CD4-positive, alpha-beta T cell treated with Interleukin-4 for 1 hour (primary cell): ENCODE results near the gene MBP.
"Not testable (repeated sequence)": the region's sequence is repeated elsewhere in the genome, so short reads cannot be mapped to it uniquely, and the experiment has no call there.

ENCODE experiments used
- DNase-seq, 2 donors: peaks; one replicate each; pipeline ENCODE4 v3.0.0-alpha.2; 2020 to 2022

Gene MBP

DNA sequence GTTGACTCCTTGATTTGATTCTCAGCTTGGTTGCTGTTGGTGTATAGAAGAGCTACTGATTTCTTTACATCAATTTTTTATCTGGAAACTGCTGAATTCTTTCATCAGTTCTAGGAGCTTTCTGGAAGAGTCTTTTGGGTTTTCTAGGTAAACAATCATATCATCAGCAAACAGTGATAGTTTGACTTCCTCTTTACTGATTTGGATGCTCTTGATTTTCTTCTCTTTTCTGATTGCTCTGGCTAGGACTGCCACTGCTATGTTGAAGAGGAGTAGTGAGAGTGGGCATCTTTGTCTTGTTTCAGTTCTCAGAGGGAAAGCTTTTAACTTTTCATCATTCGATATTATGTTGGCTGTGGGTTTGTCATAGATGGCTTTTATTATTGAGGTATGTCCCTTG is 169.7 kb downstream of the MBP start:
- DNase-seq: no peak

DNA sequence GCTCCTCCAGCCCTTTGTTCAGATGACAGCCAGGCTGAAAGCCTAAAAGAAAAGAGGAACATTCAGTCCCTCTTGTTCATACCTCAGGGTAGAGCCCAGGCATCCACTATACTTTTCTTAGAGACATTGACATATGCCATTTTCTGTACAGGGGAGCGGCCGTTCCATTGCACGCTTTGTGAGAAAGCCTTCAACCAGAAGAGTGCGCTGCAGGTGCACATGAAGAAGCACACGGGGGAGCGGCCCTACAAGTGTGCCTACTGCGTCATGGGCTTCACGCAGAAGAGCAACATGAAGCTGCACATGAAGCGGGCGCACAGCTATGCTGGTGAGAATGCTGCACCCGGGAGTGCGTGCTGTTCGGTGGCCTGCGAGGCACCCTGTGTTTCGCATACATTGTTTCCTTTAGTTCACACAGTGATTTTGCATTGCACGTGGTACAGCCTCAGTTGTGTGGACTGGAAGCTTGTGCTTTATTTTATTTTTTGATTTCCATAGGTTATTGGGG is 172.0 kb downstream of the MBP start:
- no peak for DNase-seq

DNA sequence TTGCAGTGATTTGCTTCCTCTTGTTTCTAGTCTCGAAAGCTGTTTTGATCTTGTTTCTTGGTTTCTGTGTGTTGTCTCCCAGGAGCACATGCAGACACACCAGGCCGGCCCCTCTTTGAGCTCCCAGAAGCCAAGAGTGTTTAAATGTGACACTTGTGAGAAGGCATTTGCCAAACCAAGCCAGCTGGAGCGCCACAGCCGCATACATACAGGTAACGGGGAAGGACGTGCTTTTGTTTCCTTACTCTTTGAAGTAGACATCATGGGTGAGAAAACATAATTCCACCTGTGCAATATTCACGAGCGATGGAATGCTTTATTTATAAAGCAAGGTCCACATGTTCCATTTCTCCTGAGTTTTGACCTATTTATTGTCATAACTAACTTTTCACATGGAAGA is 173.0 kb downstream of the MBP start:
- DNase-seq: no peak

DNA sequence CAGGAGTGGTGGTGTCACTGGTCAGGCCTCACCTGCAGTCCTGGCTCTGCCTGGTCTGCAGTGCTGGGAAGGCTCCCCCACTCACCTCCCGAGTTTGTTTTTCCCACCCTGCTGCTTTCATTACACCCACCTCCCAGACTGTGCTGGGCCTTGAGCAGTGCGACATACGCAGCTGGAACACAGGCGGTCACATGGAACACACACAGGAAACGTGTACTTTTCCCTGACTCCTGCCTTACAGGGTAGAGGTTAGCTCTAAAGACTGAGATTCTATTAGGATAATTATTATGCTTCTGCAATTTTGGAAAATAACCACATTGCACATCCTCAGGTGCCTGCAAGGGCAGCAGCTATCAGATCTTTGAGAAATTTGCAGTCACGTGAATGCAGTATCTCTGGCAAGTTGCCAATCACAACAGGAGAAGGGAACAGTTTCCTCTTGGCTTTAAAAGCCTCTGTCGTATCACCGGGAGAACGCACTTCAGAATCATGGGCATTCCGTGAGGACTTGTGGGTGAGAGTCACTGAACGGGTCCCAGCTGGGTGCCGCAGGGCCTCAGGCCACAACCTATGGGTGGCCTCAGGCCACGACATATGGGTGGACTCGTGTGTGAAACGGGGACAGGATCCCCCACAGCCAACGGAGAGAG is 173.8 kb downstream of the MBP start:
- DNase-seq: no peak

DNA sequence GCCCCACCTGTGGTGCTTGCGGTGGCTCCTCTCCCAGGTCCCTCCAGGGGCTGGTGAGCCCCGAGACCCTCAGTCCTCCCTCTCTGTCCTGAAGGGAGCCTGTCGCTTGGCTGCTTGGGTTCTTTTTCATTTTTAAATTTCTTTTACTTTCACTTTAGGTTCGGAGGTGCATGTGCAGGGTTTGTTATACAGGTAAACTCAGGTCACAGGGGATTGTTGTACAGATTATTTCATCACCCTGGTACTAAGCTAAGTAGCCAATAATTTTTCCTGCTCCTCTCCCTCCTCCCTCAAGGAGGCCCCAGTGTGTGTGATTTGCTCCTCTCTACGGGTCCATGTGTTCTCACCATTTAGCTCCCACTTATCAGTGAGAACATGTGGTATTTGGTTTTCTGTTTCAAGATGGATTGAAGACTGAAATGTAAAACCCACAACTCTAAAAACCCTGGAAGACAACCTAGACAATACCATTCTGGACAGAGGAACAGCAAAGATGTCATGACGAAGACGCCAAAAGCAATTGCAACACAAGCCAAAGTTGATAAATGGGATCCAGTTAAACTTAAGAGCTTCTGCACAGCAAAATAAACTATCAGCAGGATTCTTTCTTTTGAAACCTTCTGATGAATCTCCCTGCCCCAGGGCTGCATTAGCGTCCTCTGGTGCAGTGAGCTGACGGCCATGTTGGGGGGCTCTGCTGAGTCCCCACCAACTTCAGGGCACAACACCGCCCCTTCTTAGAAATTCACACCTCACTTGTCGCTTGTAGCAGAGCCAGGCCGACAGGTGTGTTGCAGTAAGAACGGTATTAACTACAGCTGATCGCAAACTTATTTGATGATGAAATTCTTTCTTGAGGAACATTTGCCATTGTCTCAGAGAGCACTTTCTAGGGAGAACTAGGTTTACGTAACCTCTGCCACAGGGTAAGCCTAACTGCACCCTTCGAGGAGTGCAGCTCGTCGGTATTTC is 174.9 kb downstream of the MBP start:
- DNase-seq: no peak

DNA sequence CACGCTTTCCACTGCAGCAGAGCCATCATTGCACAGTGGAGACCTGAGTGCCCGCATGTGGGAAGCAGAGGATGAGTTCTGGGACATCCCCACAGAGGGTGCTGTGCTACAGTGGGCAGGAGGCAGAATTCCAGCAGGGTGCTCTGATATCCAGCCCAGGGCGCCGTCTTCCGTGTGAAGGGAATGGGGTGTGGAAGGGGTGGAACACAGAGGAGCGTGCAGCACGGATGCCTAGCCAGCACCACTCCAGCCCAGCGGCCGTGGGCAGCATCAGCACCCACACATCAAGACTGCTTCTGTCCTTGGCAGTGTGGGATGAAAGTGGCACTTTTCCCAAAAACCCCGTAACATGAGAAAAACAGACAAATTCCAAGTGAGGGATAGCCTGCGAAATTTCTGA is 175.9 kb downstream of the MBP start:
- no peak for DNase-seq

DNA sequence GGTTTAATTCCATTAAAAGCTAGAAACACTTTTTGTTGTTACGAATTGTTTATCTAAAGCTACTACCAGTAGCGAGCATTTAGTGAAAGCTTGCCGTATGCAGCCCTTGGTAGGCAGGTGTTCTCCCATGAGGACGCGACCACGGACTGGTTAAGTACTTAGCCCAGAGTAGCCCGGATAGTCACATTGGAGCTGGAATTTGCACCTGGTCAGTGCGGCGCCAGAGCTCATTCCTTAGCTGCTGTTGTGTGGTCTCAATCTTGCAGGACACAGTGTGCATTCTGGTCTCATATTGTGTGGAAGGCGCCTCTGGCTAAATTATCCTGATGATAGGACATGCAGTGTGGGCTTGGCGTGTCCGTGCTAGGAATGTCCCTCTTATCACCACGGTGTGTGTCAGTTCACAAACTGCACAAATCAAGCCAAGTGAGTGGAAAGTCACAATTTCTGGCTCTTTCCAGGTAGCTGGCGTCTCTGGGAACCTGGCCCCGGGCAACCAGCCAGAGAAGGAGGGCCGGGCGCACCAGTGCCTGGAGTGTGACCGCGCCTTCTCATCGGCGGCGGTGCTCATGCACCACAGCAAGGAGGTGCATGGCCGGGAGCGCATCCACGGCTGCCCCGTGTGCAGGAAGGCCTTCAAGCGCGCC is 176.9 kb downstream of the MBP start:
- DNase-seq: no peak

DNA sequence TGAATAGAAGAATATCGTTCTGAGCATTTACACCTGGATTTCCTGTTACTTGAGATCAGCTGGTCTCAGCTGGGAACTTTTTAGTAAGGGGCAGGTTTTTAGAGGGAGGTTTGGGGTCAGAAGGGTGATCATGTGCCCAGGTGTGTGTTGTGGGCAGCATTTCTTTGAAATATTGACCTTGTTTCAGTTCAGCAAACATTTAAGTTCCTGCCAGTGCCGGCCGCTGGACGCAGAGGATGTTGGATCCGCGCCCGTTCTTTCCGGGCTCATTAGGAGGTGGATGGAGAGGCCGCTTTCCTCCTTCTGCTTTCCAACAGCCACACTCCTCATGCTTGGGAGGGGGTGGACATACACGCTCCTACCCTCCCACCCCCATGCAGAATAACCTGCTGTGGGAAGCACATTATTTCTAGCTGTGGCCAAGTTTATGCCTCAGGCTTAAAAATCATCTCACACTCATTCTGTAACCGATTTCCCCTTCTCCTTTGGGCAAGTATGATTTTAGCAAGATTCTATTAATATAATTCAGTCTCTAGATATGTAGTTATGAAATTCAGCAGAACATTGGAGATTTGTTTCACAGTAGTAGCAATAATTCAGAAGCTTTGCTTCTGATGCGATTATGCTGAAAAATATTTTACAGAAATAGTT is 178.9 kb downstream of the MBP start:
- DNase-seq: no peak

DNA sequence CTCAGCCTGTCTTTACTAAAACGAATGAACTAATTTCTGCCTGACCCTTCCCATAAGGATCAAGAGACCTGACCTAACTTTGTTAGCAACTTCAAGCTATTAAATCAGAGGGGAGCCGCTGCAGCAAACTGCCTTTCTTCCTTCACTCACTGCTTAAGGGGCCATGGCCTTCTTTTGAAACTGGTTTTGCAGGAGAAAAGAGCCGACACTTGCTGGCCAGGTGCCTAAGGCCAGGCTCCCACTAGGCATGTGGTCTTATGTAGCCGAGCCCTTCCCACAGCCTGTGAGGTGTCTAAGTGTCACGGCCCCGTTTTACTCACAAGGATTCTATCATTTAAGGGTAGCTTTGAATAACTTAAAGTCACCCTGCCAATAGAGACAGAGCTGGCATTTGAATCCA is 179.4 kb downstream of the MBP start:
- no peak for DNase-seq

DNA sequence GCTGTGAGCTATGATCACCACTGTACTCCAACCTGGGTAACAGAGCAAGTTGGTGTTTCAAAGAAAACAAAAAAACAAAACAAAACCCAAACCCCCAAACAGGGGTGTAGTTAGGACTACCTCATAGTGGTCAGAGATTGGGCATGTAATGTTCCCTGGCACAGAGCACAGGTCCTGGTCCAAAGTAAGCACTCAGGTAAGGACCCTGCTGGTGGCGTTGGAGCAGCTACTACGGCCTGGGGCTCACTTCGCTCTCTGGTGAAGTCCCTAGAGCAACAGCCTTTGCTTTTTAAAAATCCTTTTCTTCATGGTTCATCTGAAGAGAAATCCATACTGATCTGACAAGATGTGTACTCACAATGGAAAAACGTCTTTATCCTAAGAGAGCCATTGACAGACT is 179.8 kb downstream of the MBP start:
- DNase-seq: no peak

DNA sequence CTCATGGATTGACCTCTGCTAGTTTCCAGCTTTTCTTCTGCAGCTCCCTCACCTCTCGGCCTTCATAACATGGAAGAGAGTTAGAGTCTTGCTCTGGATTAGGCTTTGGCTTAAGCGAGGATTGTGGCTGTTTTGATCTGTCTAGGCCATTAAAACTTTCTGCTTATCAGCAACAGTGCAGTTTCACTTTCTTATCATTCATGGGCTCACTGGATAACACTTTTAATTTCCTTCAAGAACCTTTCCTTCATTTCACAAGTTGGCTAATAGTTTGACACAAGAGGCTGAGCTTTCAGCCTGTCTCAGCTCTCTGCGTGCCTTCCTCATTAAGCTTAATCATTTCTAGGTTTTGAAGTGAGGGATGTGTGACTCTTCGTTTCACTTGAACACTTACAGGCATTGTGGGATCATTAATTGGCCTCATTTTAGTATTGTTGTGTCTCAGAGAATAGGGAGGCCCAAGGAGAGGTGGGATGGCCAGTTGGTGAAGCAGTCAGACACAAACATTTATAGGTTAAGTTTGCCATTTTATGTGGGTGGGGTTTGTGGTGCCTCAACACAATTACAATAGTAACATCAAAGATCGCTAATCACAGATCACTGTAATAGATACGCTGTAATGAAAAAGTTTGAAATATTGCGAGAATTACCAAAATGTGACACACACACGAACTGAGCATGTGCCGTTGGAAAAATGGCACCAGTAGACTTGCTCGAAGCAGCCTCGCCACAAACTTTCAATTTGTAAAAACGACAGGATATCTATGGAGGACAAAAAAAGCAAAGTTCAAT is 180.9 kb downstream of the MBP start:
- DNase-seq: no peak

DNA sequence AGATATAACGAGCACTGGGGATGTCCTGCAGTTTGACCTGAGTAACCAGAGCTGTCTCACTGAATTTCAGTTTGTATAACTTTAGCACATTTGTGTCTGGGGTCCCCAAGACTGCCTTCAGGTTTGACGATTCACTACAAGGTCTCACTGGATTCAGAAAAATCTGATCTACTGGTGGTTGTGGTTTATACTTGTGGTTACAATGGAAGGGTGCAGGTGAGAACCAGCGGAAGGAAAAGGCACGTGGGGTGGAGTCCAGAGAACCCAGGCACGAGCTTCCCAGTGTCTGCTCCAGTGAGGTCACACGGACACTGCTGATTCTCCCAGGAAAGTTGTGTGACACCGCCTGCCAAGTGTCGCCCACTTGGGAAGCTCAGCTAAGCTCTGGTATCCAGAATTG is 184.2 kb downstream of the MBP start:
- DNase-seq: peak in 1 of 2 donors; percentile 19

DNA sequence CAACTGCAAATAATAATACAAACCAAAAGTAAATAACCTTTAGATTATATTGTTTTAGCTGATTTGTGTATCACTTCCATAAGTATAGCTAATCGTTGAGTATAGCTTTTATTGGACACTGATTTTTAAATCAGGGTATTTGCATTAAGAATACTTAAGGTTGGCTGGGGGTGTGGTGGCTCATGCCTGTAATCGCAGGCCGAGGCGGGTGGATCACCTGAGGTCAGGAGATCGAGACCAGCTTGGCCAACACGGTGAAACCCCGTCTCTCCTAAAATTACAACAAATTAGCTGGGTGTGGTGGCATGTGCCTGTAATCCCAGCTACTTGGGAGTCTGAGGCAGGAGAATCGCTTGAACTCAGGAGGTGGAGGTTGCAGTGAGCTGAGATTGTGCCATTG is 188.2 kb downstream of the MBP start:
- DNase-seq: not testable (repeated sequence)

DNA sequence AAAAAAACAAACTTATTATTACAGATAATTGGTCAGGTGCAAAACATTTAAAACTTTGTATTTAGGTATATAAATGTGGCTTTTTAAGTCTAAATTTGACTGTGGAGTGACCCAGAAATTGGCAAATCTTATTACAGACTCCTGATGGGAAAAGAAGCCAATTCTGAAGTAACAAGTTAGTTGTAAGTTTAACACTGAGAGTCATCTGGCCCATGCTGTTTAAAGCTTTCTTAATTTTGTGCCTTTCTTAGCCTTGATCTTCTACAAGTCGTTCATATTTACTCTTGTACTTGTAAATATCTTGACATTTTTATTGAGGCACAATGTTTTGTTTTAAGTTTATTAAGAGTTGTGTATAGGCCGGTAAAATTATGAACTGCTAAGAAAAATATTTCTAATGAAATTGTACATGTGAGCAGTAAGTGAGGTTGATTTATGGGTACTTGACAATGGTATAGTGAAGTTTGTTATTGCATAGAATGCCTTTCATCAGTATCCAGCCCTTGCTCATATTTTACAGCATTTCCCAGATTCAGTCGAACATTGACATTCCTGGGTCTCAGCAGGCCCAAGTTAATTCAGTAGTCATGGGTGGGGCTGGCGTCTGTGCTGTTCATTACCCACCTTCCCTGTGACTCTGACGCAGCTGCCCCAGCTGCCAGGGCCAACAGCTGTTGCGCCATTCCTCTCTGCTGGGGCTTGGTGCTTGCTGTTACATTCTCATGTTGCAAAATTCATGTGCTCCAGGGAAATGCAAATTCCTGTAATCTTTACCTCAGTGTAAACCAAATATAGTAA is 188.8 kb downstream of the MBP start:
- no peak for DNase-seq

DNA sequence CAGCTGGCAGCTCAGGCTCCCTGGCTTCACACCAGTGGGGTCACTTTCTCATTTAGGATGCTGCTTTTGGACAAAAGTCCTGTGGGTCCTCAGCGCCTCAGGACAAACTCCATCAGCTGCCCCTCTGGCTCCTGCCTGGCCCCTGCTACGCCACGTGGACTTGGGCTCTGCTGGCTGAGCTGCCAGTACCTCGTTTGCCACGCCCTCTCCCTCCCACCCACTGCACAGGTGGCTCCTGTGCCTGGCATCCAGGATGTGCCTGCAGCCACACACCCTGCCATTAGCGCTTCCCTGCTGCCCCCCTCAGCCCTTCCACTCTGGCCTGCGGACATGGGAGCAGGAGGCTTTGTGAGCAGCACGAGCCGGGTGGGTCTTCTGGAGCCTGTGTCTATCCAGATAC is 191.3 kb downstream of the MBP start:
- DNase-seq: no peak

DNA sequence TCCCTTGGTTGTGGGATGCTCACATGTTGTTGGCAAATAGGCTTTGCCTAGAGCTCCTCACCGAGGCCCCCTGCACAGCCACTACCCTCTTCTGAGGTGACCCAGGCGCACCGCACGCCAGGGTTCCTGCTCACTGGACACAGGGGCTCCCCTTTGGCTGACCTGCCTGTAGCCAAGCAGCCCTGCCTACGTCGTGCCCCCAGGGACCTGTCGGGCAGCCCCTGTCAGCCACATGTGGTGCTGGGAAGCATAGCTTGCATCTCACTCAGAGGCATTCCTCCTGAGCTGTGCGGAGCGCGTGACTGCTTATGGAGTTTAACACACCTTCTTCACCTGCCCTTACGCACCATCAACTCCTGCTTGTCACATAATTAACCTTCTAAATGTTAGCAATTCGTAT is 194.0 kb downstream of the MBP start:
- no peak for DNase-seq

DNA sequence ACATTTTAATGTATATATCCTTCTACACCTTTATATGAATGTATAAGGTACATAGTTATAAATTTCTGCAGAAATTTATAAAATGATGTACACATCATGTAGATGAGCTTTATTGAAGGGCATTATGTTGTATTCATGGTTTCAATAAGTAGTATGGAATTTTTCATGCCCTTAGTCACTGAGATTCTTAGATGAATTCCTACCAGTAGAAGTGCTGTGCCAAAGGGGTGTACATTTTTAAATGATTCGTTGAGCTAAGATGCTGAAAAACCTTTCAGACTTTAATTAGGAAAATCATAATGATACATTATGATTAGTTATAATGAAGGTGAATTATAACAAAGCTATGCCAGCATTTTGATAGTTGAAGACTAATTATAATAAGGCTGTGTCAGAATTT is 195.0 kb downstream of the MBP start:
- DNase-seq: no peak

DNA sequence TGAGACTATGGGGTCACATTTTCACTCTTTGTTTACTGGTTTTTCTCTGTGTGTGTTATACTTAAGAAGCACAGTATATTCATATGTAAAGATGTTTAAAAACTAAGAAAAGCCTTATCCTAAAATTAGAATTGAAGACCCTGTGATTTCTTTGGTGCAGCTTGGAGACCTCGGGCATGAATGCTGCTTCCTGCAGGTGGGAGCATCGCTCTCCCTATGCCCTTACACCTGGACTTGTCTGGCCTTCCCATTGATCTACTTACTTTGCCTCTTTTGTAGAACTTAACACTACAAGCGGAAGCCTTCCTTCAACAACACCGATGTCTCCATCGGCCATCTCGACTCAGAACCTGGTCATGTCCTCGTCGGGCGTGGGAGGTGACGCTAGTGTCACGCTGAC is 195.7 kb downstream of the MBP start:
- no peak for DNase-seq

DNA sequence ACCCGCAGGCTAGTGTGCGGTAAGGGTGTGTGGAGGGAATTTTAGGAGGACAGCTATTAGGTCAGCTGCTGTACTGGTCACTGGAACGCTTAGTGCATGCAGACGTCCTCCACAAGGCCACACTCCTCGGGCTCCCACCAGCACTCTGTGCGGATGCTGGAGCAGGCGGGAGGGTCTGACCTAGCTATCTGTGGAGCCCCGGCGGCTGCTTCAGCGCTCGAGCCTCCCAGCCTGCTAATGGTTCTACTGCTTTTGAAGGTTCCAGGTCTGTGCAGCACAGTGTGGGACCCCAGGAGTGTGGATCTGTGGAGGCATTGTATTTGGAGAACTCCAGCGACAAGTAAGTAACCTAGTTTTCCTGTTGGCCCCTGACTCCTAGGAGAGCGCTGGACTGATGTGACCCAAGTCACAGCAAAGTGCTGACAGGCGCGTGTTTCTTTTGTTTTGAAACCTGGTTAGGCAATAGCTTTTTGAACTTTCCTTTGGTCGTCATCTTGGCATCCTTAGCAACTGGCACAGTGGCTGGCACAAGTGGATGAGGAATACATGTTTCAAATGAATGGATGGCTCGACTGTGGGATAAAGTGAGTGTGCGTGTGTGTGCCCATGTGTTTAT is 196.8 kb downstream of the MBP start:
- DNase-seq: no peak

DNA sequence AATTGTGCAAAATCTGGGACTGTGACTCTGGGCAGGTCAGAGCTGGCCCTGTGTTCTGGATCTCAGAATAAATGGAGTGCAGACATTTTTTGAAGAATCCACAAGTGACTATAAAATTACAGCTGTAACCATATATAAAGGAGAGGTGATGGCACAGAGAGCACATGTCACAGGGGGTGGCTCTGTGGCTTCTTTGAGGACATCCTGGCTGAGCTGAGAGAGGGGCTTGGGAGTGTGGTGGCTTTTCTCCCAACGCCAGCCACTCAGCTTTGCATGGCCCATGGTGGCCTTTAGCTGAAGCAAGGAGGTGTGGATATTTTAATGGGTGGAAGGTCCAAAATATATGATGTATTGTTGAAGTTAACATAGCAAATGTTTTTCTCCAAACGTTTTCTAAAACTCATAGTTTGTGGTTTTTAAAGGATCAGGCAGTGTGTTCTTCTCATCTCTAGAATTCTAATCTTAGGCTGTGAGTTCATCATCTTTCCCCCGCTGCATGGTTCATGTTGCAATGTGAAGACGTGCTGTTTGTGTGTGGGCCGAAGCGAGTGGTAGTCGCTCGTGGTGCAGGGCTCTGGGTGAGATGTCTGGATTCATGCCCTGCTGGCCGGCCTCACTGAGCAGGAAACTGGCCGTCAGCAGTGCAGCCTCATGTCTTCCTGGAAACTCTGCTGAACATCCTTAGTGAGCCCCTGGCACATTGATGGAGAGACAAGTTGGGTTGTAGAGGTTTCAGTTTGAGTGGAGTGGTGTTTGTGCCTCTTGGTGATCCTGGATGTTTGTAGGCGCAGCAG is 200.4 kb downstream of the MBP start:
- no peak for DNase-seq
